IPS-18a (cell line): ENCODE data around the gene DOK4.

Source experiments
- H3K27ac ChIP-seq: one replicate; pipeline ENCODE4 v1.5.1; 2013; ENCODE audit warnings: low read length
- H3K27me3 ChIP-seq: one replicate; pipeline ENCODE4 v1.6.1; 2013; ENCODE audit warnings: mild to moderate bottlenecking, low read length; ENCODE audit not compliant: control insufficient read depth, insufficient read depth
- H3K36me3 ChIP-seq: one replicate; pipeline ENCODE4 v1.6.1; 2013; ENCODE audit warnings: low read depth, low read length; ENCODE audit not compliant: control insufficient read depth
- H3K4me1 ChIP-seq: one replicate; pipeline ENCODE4 v1.6.1; 2013; ENCODE audit warnings: low read depth, low read length; ENCODE audit not compliant: control insufficient read depth
- H3K4me3 ChIP-seq: one replicate; pipeline ENCODE4 v1.5.1; 2013; ENCODE audit warnings: low read length
- H3K9ac ChIP-seq: one replicate; pipeline ENCODE4 v1.6.1; 2013; ENCODE audit warnings: mild to moderate bottlenecking, low read length, moderate library complexity
- H3K9me3 ChIP-seq: one replicate; pipeline ENCODE4 v1.6.1; 2013; ENCODE audit warnings: low read depth, low read length; ENCODE audit not compliant: control insufficient read depth

Gene DOK4

GRCh38 chr16:57471852-57472664 lies 14.2 kb downstream of the DOK4 start:
- H3K27ac ChIP-seq = peak overlapping the region; percentile 51
- H3K9ac ChIP-seq = peak overlapping the region; percentile 28

GRCh38 chr16:57471209-57471608 lies 15.1 kb downstream of the DOK4 start:
- H3K36me3 ChIP-seq = peaks cover 50% of the 10 kb centered on the region
- no peak overlapping the region for H3K27ac ChIP-seq

More at GRCh38 chr16:57471852-57472664, 14.2 kb downstream of the DOK4 start:
- Histone ChIP-seq H3K27me3 (no peaks in the 10 kb centered on the region), H3K36me3 (peaks cover 45% of the 10 kb centered on the region), H3K4me3 (no peak overlapping the region), H3K4me1 (peaks cover 21% of the 10 kb centered on the region), H3K9me3 (no peaks in the 10 kb centered on the region)

GRCh38 chr16:57470711-57471110 lies 15.6 kb downstream of the DOK4 start:
- Histone ChIP-seq H3K27me3 (no peaks in the 10 kb centered on the region), H3K4me3 (no peak overlapping the region), H3K36me3 (peaks cover 55% of the 10 kb centered on the region), H3K9ac (no peak overlapping the region), H3K27ac (no peak overlapping the region), H3K9me3 (no peaks in the 10 kb centered on the region), H3K4me1 (peaks cover 16% of the 10 kb centered on the region)

More at GRCh38 chr16:57471209-57471608, 15.1 kb downstream of the DOK4 start:
- H3K9ac ChIP-seq = no peak overlapping the region
- H3K9me3 ChIP-seq = no peaks in the 10 kb centered on the region
- no peaks in the 10 kb centered on the region for H3K27me3 ChIP-seq
- H3K4me3 ChIP-seq = no peak overlapping the region
- peaks cover 18% of the 10 kb centered on the region for H3K4me1 ChIP-seq

GRCh38 chr16:57469917-57470470 lies 16.3 kb downstream of the DOK4 start:
- Histone ChIP-seq H3K4me1 (peaks cover 16% of the 10 kb centered on the region), H3K9me3 (no peaks in the 10 kb centered on the region)

GRCh38 chr16:57469046-57469445 lies 17.2 kb downstream of the DOK4 start:
- Histone ChIP-seq H3K4me3 (no peak overlapping the region), H3K4me1 (peaks cover 16% of the 10 kb centered on the region), H3K9me3 (no peaks in the 10 kb centered on the region), H3K36me3 (peaks cover 64% of the 10 kb centered on the region), H3K27ac (no peak overlapping the region), H3K9ac (no peak overlapping the region), H3K27me3 (no peaks in the 10 kb centered on the region)

More at GRCh38 chr16:57469917-57470470, 16.3 kb downstream of the DOK4 start:
- Histone ChIP-seq H3K9ac (no peak overlapping the region), H3K36me3 (peaks cover 62% of the 10 kb centered on the region), H3K4me3 (no peak overlapping the region), H3K27ac (no peak overlapping the region), H3K27me3 (no peaks in the 10 kb centered on the region)

GRCh38 chr16:57468346-57468745 lies 17.9 kb downstream of the DOK4 start:
- Histone ChIP-seq H3K36me3 (peaks cover 67% of the 10 kb centered on the region), H3K27me3 (no peaks in the 10 kb centered on the region), H3K9ac (no peak overlapping the region), H3K9me3 (no peaks in the 10 kb centered on the region), H3K27ac (no peak overlapping the region), H3K4me3 (no peak overlapping the region), H3K4me1 (peaks cover 17% of the 10 kb centered on the region)

GRCh38 chr16:57464523-57464922 lies 21.8 kb downstream of the DOK4 start:
- Histone ChIP-seq H3K4me3 (no peak overlapping the region), H3K27ac (no peak overlapping the region), H3K36me3 (peaks cover 64% of the 10 kb centered on the region), H3K4me1 (peaks cover 3% of the 10 kb centered on the region), H3K9me3 (no peaks in the 10 kb centered on the region), H3K27me3 (no peaks in the 10 kb centered on the region), H3K9ac (no peak overlapping the region)

- Histone ChIP-seq H3K4me3 (peak overlapping the region; percentile 89), H3K4me1 (peaks cover 3% of the 10 kb centered on the region), H3K36me3 (peaks cover 56% of the 10 kb centered on the region), H3K27me3 (no peaks in the 10 kb centered on the region), H3K9me3 (no peaks in the 10 kb centered on the region), H3K27ac (peak overlapping the region; percentile 18), H3K9ac (peak overlapping the region; percentile 66)
These were observed 23.3 kb downstream of the DOK4 start for GRCh38 chr16:57462978-57463362.

GRCh38 chr16:57462209-57462977 lies 23.9 kb downstream of the DOK4 start, which contains the start of gene POLR2C:
TSS of gene POLR2C (plus strand) at chr16:57462679. CDS start at chr16:57462725, 46 bp downstream.
- peak within 1 kb of the TSS; percentile 18 for H3K27ac ChIP-seq
- peaks cover 3% of the 10 kb centered on the region for H3K4me1 ChIP-seq
- peak within 1 kb of the TSS; percentile 66 for H3K9ac ChIP-seq
- peak within 1 kb of the TSS; percentile 89 for H3K4me3 ChIP-seq
- H3K27me3 ChIP-seq = no peaks in the 10 kb centered on the region
- H3K9me3 ChIP-seq = no peaks in the 10 kb centered on the region
- peaks cover 59% of the 10 kb centered on the region for H3K36me3 ChIP-seq

- peaks cover 44% of the 10 kb centered on the region for H3K36me3 ChIP-seq
- H3K4me3 ChIP-seq = no peak overlapping the region
- no peak overlapping the region for H3K9ac ChIP-seq
- no peaks in the 10 kb centered on the region for H3K27me3 ChIP-seq
- no peaks in the 10 kb centered on the region for H3K4me1 ChIP-seq
- no peaks in the 10 kb centered on the region for H3K9me3 ChIP-seq
- H3K27ac ChIP-seq = no peak overlapping the region
These were observed 34.3 kb downstream of the DOK4 start for GRCh38 chr16:57452021-57452420.

GRCh38 chr16:57447186-57447962 lies 38.9 kb downstream of the DOK4 start, which contains the start of the genes CIAPIN1 and COQ9:
TSS of gene CIAPIN1 (minus strand) at chr16:57447385. CDS start at chr16:57440928, 6,457 bp downstream.
TSS of gene COQ9 (plus strand) at chr16:57447479. CDS start at chr16:57447506, 27 bp downstream.
- peak within 1 kb of the TSS; percentile 46 for H3K27ac ChIP-seq
- H3K9me3 ChIP-seq = no peaks in the 10 kb centered on the region
- peaks cover 12% of the 10 kb centered on the region for H3K36me3 ChIP-seq
- peak within 1 kb of the TSS; percentile 80 for H3K9ac ChIP-seq
- H3K4me3 ChIP-seq = peak within 1 kb of the TSS; percentile 96
- no peaks in the 10 kb centered on the region for H3K27me3 ChIP-seq
- H3K4me1 ChIP-seq = peaks cover 4% of the 10 kb centered on the region
